NCI-H1417 (cell line): ENCODE data around the gene JAM2.
"Not testable (repeated sequence)": the region's sequence is repeated elsewhere in the genome, so short reads cannot be mapped to it uniquely, and the experiment has no call there.

ENCODE experiments used
- DNase-seq, 3 experiments: peaks; one replicate each; lab custom pipeline; 2025; lab: John Stamatoyannopoulos, UW

Gene JAM2

GRCh38 chr21:25646474-25646873, 7.4 kb downstream of the JAM2 start:
- no peak for DNase-seq

- no peak for DNase-seq
Observed at GRCh38 chr21:25647647-25648046, 8.6 kb downstream of the JAM2 start.

DNA sequence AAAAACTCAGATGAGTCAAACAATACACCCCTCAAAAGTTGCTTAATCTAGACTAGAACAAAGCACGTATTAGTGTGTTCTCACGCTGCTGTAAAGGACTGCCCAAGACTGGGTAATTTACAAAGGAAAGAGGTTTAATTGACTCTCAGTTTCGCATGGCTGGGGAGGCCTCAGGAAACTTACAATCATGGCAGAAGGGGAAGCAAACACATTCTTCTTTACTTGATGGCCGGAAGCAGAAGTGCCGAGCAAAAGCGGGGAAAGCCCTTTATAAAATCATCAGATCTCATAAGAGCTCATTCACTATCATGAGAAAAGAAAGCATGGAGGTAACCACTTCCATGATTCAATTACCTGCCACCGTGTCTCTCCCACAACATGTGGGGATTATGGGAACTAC, 10.1 kb downstream of the JAM2 start:
- no peak for DNase-seq

GRCh38 chr21:25656412-25656811, 17.4 kb downstream of the JAM2 start:
- no peak for DNase-seq

DNA sequence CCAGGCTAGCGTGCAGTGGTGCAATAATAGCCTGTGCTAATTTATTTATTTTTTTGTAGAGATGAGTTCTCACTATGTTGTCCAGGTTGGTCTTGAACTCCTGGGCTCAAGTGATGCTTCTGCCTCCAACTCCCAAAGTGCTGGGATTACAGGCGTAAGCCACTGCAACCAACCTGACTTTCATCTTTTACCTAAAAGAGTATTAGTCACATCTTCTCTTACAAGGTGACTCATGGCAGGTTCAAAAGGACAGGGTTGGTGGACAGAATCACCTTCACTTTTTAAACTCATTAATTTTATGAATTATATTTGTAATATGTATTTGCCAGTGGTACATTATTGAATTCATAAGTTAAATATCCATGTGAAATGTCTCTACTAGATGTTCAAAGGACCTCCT, 18.1 kb downstream of the JAM2 start:
- DNase-seq: no peak

GRCh38 chr21:25658427-25659035, 19.5 kb downstream of the JAM2 start:
- no peak for DNase-seq

DNA sequence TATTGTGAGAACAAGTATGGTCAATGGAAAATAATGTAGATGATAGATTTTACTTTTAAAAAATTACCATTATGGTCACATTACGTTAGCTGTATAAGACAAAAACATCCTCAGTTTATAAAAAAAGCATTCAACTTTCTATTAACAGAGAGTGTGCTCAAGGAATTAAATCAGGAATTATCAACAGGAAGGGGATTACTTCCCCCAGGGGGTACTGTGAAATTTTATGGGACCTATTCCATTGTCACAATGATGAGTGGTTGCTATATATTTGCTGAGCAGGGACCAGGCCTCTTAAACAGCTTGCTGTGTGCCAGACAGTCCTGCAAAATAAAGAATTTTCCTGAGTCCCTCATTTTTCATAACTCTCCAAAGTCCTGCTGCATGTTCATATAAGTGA, 21.2 kb downstream of the JAM2 start:
- DNase-seq: peak in 2 of 3 experiments; percentile 6 to 52

DNA sequence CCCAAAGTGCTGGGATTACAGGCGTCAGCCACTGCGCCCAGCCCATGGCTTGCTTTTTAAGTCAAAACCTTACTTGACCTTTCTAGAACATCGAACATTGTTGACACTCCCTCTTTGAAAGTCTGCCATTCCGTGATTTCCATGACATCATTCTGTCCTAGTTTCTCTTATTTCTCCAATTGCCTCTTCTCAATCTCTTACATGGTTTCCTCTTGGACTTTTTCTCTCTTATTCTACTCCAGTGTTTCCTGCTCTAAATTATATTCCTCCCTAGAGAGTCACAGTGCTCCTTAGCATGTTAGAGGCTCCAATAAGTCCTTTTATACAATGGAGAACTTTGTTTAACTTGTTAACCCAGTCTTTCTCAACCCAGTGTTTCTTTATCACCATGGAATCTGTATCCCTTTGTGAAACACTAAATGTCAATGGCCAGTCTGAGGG, 25.5 kb downstream of the JAM2 start:
- no peak for DNase-seq

DNA sequence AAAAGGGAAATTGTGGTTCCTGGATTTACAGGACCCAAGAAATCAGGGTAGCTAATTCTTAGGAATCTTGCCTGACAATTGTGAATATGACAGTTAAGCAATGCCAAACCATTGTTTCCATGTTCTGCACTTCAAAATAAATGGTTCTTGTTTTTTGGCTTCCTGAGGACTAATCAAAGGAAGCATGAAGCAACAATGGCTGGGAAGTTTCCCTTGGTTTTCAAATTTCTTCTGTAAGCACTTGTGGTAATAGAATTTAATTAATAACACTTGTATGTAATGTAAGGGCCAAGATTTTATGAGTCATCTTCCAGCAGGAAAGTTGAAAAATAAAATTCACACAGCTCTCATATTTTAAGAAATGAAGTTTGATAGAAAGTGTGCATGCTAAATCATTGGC, 31.7 kb downstream of the JAM2 start:
- DNase-seq: no peak

GRCh38 chr21:25676451-25676850, 37.4 kb downstream of the JAM2 start:
- DNase-seq: no peak

- no peak for DNase-seq
Observed at GRCh38 chr21:25682382-25682781, 43.3 kb downstream of the JAM2 start.

GRCh38 chr21:25687787-25688186, 48.7 kb downstream of the JAM2 start:
- no peak for DNase-seq

GRCh38 chr21:25688275-25689155, 49.5 kb downstream of the JAM2 start:
- DNase-seq: no peak

DNA sequence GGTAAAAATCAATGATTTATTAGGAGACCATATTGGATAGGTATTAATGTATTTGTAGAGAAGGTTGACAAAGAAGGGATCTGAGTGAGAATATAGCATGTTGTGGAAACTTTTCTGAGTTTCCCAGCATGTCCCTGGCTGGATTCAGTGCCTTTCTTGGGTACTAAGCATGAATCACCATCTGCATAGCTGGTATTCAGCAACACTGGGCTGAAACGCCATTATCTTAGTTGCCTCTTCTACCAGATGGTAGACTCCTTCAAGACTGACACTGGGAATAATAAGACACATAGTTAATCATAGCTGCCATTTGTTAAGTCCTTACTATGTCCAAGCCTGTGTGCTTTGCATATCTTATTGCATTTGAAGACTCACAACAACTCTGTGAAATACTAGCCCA, 50.2 kb downstream of the JAM2 start:
- DNase-seq: no peak

DNA sequence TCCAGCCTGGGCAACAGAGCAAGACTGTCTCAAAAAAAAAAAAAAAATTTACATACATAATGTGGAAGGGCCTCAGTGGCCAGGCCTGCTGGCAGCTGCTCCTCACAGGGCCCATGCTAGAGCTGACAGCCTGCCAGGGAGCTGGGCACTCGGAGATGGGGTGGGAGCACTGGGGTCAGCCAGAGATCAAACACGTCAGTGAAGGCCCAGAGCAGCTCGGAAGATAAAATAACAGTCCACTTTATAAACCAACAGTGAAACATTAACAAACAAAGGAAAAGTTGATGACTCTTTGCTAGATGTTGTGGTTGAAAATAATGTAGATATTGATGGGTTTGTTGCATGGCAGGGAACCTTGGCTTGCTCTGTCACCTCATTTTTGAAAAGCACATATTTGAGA, 52.9 kb downstream of the JAM2 start:
- DNase-seq: no peak

DNA sequence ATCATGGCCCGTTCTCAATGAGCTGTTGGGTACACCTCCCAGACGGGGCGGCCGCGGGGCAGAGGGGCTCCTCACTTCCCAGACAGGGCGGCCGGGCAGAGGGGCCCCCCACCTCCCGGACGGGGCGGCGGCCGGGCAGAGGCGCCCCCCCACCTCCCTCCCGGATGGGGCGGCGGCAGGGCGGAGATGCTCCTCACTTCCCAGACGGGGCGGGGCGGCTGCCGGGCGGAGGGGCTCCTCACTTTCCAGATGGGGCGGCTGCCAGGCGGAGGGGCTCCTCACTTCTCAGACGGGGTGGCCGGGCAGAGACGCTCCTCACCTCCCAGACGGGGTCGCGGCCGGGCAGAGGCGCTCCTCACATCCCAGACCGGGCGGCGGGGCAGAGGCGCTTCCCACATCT, 56.4 kb downstream of the JAM2 start:
- DNase-seq: not testable (repeated sequence)

GRCh38 chr21:25700741-25701140, 61.7 kb downstream of the JAM2 start:
- peak in 1 of 3 experiments; percentile 13 for DNase-seq

GRCh38 chr21:25701529-25701928, 62.5 kb downstream of the JAM2 start:
- DNase-seq: no peak

DNA sequence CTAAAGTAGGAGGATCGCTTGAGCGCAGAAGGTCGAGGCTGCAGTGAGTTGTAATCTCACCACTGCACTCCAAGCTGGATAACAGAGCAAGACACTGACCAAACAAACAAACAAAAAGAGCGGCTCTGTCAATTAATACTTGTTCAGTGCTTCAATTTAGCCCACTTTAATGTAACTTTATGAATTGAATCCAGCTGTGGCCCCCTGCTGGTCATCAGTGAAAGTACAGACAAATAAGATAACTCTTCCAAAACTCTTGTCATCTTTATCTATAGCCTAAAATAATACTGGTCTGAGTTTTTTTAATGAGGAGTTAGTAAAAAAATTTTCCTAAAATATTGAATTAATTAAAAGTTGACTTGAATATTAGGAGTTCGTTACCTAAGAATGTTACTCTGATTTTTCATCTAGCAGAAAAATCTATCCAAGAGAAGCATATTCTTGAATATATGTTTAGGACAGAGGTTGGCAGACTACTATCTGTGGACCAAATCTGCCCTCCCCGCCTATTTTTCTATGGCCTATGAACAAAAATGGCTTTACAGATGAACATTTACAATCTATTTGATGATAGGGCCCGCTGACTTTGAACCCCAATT, 69.5 kb downstream of the JAM2 start:
- peak; percentile 23 to 74 (median 48) for DNase-seq

GRCh38 chr21:25709684-25710265, 70.7 kb downstream of the JAM2 start:
- no peak for DNase-seq

DNA sequence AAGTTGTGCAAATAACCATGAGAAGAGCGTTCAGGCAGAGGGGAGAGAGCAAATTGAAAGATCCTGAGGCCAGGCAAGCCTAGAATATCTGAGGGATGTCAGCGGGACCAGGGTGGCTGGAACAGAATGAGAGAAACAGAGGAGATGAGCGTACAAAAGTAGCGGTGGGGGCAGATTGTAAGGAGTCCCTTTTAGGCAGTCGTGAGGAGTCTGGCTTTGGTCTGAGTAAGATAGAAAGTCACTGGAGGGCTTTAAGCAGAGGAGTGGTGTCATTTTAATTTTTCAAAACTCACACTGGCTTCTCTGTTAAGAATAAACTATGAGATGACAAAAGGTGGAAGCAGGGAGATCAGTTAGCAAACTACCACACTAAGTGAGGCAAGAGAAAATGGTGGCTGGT, 71.5 kb downstream of the JAM2 start:
- no peak for DNase-seq

DNA sequence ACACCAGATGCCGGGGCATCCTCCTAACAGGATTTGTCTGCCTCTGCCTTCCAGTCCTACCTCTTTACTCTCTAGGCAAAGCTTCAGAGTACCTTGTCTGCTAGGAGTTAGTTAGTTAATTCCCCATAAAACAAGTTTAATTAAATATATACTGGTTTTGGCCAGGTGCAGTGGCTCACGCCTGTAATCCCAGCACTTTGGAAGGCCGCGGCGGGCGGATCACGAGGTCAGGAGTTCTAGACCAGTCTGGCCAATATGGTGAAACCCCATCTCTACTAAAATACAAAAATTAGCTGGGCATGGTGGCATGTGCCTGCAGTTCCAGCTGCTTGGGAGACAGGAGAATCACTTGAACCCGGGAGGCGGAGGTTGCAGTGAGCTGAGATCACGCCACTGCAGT, 75.0 kb downstream of the JAM2 start:
- DNase-seq: not testable (repeated sequence)
